Peyer's patch (tissue), 4 donors: Measurements from ENCODE around the gene SCNN1B.

Experiments
- CTCF ChIP-seq, 6 experiments: fragments of 450-650 bp in 4 of 6; fragments of 200-600 bp in 2 of 6; sonication (generic) in 1 of 6; IDR thresholded peaks; one replicate each; pipeline ENCODE4 v1.5.1; 2017 to 2019; ENCODE audit warnings: antibody characterized with exemption in 6 of 6, mild to moderate bottlenecking in 3 of 6, moderate library complexity in 1 of 6
- POLR2A ChIP-seq, 2 donors: fragments of 450-650 bp; IDR thresholded peaks; one replicate each; pipeline ENCODE4 v1.5.1; 2017; ENCODE audit warnings: antibody characterized with exemption in 2 of 2, mild to moderate bottlenecking in 2 of 2, moderate library complexity in 2 of 2

GRCh38 chr16:23254338-23254737 lies 47.8 kb upstream of the SCNN1B start:
- TF ChIP-seq CTCF (IDR thresholded peaks at IDR 0.05) (no peak), POLR2A (IDR thresholded peaks at IDR 0.05) (no peak)
